Skeletal muscle tissue (tissue), 4 donors: ENCODE measurements around the gene LRRC8B. TPM values are rescaled to one million over a fixed set of nuclear protein-coding genes. Genes with fewer than 3 reads are reported as not detected.

Experiments used
- H3K27ac ChIP-seq: one replicate; pipeline ENCODE4 v1.7.0; 2013; ENCODE audit warnings: mild to moderate bottlenecking, low read depth, low read length, inconsistent platforms
- H3K27me3 ChIP-seq, 3 donors: one replicate each; pipeline ENCODE4 v1.7.0; 2013; ENCODE audit warnings: low read length in 3 of 3; ENCODE audit not compliant: control insufficient read depth in 3 of 3, insufficient read depth in 3 of 3
- H3K36me3 ChIP-seq, 3 donors: one replicate each; pipeline ENCODE4 v1.7.0; 2013; ENCODE audit warnings: low read length in 3 of 3; ENCODE audit not compliant: control insufficient read depth in 3 of 3, insufficient read depth in 3 of 3
- H3K4me1 ChIP-seq, 3 donors: one replicate each; pipeline ENCODE4 v1.7.0; 2013; ENCODE audit warnings: low read length in 3 of 3, mild to moderate bottlenecking in 3 of 3; ENCODE audit not compliant: control insufficient read depth in 3 of 3, insufficient read depth in 3 of 3
- H3K4me3 ChIP-seq, 3 donors: one replicate each; pipeline ENCODE4 v1.7.0; 2013; ENCODE audit warnings: low read length in 3 of 3
- H3K9ac ChIP-seq, 3 donors: one replicate each; pipeline ENCODE4 v1.7.0; 2013; ENCODE audit warnings: low read length in 3 of 3, mild to moderate bottlenecking in 3 of 3, moderate library complexity in 2 of 3, low read depth in 1 of 3
- H3K9me3 ChIP-seq, 3 donors: one replicate each; pipeline ENCODE4 v1.7.0; 2013; ENCODE audit warnings: low read length in 3 of 3; ENCODE audit not compliant: control insufficient read depth in 3 of 3
- total RNA-seq: library from RNA; depleted of rRNA; stranded (reverse); fragments of >200 nt; gene quantifications from one replicate; pipeline ENCODE4 v1.2.3, GENCODE V29; 2014
- donor health status: Osteomylitis.

Gene LRRC8B
- total RNA-seq, 1 donor from 2014 or later, result 3.7 TPM

GRCh38 chr1:89604414-89604735 lies 79.7 kb downstream of the LRRC8B start:
- no peaks in the 10 kb centered on the region for H3K36me3 ChIP-seq
- no peak overlapping the region for H3K9ac ChIP-seq
- H3K4me3 ChIP-seq, result no peak overlapping the region
- H3K27ac ChIP-seq, result no peak overlapping the region
- H3K4me1 ChIP-seq, result peaks cover 21 to 40% (median 24%) of the 10 kb centered on the region in 3 donors
- no peaks in the 10 kb centered on the region for H3K27me3 ChIP-seq
- no peaks in the 10 kb centered on the region for H3K9me3 ChIP-seq

GRCh38 chr1:89605692-89606091 lies 81.1 kb downstream of the LRRC8B start:
- Histone ChIP-seq H3K4me1 (peaks cover 26 to 44% (median 26%) of the 10 kb centered on the region in 3 donors), H3K27ac (no peak overlapping the region), H3K4me3 (no peak overlapping the region), H3K36me3 (no peaks in the 10 kb centered on the region), H3K9me3 (no peaks in the 10 kb centered on the region), H3K27me3 (no peaks in the 10 kb centered on the region), H3K9ac (no peak overlapping the region)

- Histone ChIP-seq H3K9ac (no peak overlapping the region), H3K9me3 (no peaks in the 10 kb centered on the region), H3K4me3 (no peak overlapping the region), H3K36me3 (no peaks in the 10 kb centered on the region), H3K27ac (no peak overlapping the region), H3K27me3 (no peaks in the 10 kb centered on the region), H3K4me1 (peaks cover 26 to 44% (median 26%) of the 10 kb centered on the region in 3 donors)
Observed at GRCh38 chr1:89606227-89606980, 81.8 kb downstream of the LRRC8B start.

GRCh38 chr1:89607156-89607555 lies 82.5 kb downstream of the LRRC8B start:
- no peaks in the 10 kb centered on the region for H3K9me3 ChIP-seq
- H3K36me3 ChIP-seq, result no peaks in the 10 kb centered on the region
- no peak overlapping the region for H3K27ac ChIP-seq
- H3K27me3 ChIP-seq, result no peaks in the 10 kb centered on the region
- H3K4me3 ChIP-seq, result no peak overlapping the region
- peaks cover 26 to 44% (median 26%) of the 10 kb centered on the region in 3 donors for H3K4me1 ChIP-seq
- H3K9ac ChIP-seq, result no peak overlapping the region

- Histone ChIP-seq H3K27me3 (no peaks in the 10 kb centered on the region), H3K4me1 (peaks cover 26 to 44% (median 26%) of the 10 kb centered on the region in 3 donors), H3K9me3 (no peaks in the 10 kb centered on the region), H3K36me3 (no peaks in the 10 kb centered on the region), H3K27ac (no peak overlapping the region), H3K9ac (no peak overlapping the region), H3K4me3 (no peak overlapping the region)
Observed at GRCh38 chr1:89607586-89608318, 83.1 kb downstream of the LRRC8B start.

- Histone ChIP-seq H3K9ac (no peak overlapping the region), H3K4me3 (no peak overlapping the region), H3K9me3 (no peaks in the 10 kb centered on the region), H3K4me1 (peaks cover 23 to 40% (median 24%) of the 10 kb centered on the region in 3 donors), H3K27me3 (no peaks in the 10 kb centered on the region), H3K36me3 (no peaks in the 10 kb centered on the region), H3K27ac (peak overlapping the region; percentile 40)
Observed at GRCh38 chr1:89608319-89608983, 83.8 kb downstream of the LRRC8B start.

GRCh38 chr1:89608984-89609725 lies 84.5 kb downstream of the LRRC8B start:
- H3K36me3 ChIP-seq, result no peaks in the 10 kb centered on the region
- peak overlapping the region in 1 of 3 donors; percentile 8 for H3K4me3 ChIP-seq
- no peaks in the 10 kb centered on the region for H3K27me3 ChIP-seq
- peak overlapping the region; percentile 40 for H3K27ac ChIP-seq
- no peak overlapping the region for H3K9ac ChIP-seq
- H3K4me1 ChIP-seq, result peaks cover 16 to 34% (median 18%) of the 10 kb centered on the region in 3 donors
- H3K9me3 ChIP-seq, result no peaks in the 10 kb centered on the region

GRCh38 chr1:89609781-89610456 lies 85.3 kb downstream of the LRRC8B start:
- H3K27ac ChIP-seq, result no peak overlapping the region
- no peaks in the 10 kb centered on the region for H3K9me3 ChIP-seq
- peaks cover 13 to 30% (median 14%) of the 10 kb centered on the region in 3 donors for H3K4me1 ChIP-seq
- H3K4me3 ChIP-seq, result peak overlapping the region in 1 of 3 donors; percentile 8
- no peaks in the 10 kb centered on the region for H3K36me3 ChIP-seq
- no peak overlapping the region for H3K9ac ChIP-seq
- no peaks in the 10 kb centered on the region for H3K27me3 ChIP-seq

- Histone ChIP-seq H3K27ac (no peak overlapping the region), H3K9ac (no peak overlapping the region), H3K27me3 (no peaks in the 10 kb centered on the region), H3K4me1 (peaks cover 11 to 30% (median 13%) of the 10 kb centered on the region in 3 donors), H3K4me3 (no peak overlapping the region), H3K36me3 (no peaks in the 10 kb centered on the region), H3K9me3 (no peaks in the 10 kb centered on the region)
Observed at GRCh38 chr1:89610457-89611011, 85.9 kb downstream of the LRRC8B start.
